ENCODE measurements around the gene FBXL7.

The FBXL7 gene

GRCh38 chr5:15502208-15502607 lies 2.2 kb downstream of the FBXL7 start:
- DNase-seq = no peak

- no peak for DNase-seq
These were observed 6.2 kb downstream of the FBXL7 start for GRCh38 chr5:15506146-15506545.

GRCh38 chr5:15506897-15507296 lies 6.9 kb downstream of the FBXL7 start:
- no peak for DNase-seq

GRCh38 chr5:15510092-15510491 lies 10.1 kb downstream of the FBXL7 start:
- no peak for DNase-seq

DNA sequence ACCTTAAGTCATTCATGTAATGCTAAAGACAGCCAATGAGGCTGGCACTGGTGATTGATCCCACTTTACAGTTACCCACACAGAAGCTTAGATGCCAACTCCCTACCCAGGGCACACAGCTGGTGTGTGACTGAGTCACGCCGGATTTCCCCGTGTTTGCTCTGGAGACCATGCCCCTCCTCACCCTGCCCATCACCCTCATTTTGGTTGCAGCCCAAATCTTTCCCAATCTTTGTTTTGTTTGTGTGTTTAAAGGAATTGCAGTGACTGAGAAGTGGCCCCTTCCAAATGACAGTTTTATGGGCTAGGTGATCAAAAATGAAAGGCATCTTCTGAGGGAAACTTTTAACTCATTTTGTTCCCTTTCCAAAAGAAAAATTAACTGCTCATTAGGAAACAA lies 10.9 kb downstream of the FBXL7 start:
- DNase-seq = no peak

DNA sequence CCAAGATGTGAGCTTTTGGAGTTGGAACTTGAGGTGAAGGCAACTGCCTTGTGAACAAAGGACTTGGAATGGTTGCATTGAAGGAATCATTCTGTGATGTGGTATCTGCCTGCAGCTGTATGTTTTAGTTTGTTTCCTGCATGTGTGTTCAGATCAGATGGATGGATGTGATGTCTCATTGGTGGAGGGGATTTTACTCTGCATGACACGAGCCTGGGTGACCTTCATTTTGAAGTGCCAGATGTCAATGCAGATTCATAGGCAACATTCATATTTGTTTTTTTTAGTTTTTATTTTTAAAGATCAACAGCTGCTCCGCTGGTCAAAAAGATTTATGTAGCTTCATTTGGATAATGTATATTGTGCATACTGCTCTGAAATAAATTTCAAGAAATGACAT lies 13.5 kb downstream of the FBXL7 start:
- DNase-seq = no peak

GRCh38 chr5:15513911-15514310 lies 13.9 kb downstream of the FBXL7 start:
- no peak for DNase-seq

- DNase-seq = no peak
These were observed 15.2 kb downstream of the FBXL7 start for GRCh38 chr5:15515229-15515628.

GRCh38 chr5:15516486-15516885 lies 16.5 kb downstream of the FBXL7 start:
- no peak for DNase-seq

DNA sequence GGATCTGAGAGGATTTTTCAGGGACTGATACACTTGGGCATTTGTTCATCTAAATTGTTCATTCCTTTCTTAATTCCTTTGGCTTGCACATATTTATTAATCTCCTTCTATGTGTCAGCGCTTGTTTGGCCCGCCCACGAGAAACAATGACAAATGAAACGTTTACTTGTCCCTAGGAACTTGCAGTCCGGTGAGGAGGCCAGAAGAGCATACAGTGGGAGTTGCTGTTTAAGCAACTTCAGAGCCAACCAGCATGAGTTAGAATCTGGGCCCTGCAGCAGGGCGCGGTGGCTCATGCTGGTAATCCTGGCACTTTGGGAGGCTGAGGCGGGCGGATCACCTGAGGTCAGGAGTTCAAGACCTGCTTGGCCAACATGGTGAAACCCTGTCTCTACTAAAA lies 18.8 kb downstream of the FBXL7 start:
- DNase-seq = no peak

GRCh38 chr5:15520856-15521255 lies 20.9 kb downstream of the FBXL7 start:
- no peak for DNase-seq

- no peak for DNase-seq
These were observed 21.6 kb downstream of the FBXL7 start for GRCh38 chr5:15521381-15522186.

DNA sequence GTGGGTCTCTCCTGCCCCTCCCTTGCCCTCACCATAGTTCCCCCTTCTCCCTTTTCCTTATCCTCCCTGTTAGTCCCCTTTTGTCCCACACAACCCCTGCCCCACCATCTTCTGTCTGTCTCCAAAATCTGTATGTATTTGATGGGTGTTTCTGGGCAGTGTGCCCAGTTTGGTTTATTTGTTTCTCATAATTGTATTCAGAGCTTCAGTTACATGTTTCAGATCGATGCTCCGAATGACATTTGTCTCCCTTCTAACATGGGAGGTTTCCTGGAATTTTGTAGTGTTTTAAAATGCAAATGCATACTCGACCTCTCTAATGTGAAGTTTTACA lies 22.2 kb downstream of the FBXL7 start:
- no peak for DNase-seq

GRCh38 chr5:15524712-15525111 lies 24.7 kb downstream of the FBXL7 start:
- no peak for DNase-seq

DNA sequence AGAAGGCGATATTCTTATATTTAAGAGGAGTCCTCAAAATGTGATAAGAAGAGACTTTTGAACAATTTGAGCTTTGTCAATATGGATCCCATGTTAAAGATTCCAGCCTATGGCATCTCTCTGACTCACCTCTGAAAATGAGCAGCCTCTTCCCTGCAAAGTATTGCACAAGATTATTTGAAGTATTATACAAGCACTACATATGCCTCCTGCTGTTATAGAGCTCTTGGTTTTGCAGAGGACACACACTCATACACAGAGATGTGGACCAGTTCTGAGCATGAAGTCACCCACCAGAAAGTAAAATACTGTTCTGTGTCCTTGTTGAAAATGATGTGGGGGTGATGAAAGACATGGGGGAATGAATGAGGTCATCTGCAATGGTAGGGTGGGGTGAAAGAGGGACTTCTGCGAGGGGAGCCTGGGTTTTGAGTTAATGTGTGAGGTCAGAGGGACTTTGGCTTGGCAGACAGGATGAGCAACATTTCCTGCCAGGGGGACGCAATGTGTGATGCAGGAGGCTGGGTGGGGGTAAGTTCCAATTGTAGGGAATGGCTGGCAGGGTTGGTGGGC lies 25.8 kb downstream of the FBXL7 start:
- no peak for DNase-seq

DNA sequence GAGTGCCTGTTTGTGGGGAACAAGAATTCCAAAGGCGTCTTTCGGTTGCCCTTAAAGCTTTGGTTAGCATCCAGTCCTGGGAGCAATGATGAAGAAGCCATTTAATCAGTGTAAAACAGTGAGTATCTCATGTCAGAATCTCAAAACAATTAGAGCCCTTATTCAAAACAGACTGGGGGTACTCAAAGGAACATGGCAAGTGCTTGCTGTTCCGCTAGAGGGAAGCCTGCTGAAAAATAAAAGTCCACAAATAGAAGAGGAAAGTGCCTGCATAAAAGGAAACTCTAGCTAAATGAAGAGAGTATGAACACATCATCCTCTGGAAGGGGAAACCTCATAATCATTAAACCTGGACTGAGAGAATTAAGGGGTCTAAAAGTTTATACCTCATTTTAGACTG lies 26.4 kb downstream of the FBXL7 start:
- no peak for DNase-seq

DNA sequence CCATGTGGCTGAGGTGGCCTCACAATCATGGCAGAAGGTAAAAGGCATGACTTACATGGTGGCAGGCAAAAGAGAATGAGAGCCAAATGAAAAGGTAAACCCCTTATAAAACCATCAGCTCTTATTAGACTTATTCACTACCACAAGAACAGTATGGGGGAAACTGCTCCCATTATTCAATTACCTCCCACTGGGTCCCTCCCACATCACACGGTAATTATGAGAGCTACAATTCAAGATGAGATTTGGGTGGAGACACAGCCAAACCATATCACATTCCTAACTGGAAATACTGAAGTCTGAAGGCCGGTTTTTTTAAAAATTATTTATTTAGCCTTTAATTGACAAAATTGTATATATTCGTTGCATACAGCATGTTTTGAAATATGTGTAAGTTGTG lies 28.5 kb downstream of the FBXL7 start:
- no peak for DNase-seq

DNA sequence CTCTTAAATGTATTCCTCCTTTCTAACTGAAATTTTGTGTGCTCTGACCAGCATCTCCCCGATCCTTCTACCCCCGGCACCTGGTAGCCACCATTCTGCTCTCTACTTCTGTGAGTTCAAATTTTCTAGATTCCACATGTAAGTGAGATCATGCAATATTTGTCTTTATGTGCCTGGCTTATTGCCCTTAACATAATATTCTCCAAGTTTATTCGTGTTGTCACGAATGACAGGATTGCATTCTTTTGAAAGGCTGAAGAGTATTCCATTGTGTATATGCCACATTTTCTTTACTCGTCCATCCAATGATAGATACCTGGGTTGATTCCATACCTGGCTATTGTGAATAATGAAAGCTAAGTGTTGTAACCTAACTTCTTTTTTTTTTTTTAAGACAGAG lies 29.0 kb downstream of the FBXL7 start:
- DNase-seq = no peak

DNA sequence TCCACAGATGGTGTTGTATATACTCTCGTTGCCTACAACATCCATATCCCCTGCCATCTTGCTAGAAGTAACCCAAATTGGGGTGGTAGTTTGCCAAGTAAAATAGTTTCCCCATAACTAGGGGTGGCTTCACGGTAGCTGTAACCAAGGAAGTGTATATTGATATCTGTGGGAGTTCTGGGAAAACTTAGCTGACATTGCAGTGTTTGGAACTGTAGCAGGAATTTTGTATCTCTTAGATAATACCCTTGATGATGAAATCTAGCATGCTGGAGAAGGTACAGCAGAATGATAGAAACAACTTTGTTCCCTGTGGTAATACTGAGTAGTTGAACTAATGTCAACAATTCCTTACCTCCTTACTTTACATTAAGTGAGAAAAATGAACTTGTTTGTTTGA lies 29.8 kb downstream of the FBXL7 start:
- DNase-seq = no peak

GRCh38 chr5:15533129-15533893 lies 33.3 kb downstream of the FBXL7 start:
- DNase-seq = no peak

DNA sequence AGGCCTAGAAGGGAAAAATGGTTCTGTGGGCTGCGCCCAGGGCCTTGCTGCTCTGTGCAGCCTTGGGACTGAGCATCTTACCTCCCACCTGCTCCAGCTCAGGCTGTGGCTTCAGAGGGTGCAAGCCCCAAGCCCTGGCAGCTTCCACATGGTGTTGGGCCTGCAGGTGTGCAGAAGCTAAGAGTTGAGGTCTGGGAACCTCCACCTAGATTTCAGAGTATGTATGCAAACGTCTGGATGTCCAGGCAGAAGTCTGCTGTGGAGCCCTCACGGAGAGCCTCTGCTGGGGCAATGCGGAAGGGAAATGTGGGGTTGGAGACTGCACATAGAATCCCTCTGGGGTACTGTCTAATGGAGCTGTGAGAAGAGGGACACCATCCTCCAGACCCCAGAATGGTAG lies 36.0 kb downstream of the FBXL7 start:
- DNase-seq = no peak

GRCh38 chr5:15538516-15538915 lies 38.5 kb downstream of the FBXL7 start:
- no peak for DNase-seq

DNA sequence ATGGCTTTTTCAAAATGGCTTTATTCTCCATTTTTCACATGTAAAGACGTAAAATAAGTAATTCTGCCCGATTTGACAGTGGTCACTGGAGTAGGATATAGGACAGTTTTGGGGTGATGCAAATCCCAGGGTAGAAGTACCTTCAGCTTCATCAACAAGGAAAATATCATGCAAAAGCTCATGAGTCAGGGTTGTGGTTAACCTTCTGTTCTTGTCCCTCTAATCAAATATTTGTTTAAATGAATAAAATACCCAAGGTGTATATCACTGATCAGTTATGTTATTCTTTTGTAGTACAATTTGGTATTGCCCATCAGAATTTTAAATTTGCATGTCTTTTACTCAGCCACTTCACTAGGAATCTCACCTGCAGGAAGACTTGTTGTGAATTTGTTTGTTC lies 40.0 kb downstream of the FBXL7 start:
- no peak for DNase-seq

DNA sequence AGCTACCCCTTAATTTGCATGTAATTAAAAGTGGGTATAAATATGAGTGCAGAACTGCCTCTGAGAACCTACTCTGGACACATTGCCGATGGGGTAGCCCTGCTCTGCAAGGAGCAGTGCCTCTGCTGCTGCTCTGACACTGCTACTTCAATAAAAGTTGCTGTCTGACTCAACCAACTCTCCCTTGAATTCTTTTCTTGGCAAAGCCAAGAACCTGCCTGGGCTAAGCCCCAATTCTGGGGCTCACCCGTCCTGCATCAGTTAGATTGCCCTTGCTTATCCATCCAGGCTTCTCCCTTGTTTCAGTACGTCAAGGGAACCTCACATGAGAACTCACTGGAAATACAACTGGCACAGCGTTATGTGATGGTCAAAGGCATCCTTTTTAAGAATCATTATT lies 44.1 kb downstream of the FBXL7 start:
- no peak for DNase-seq

Data from CD4-positive, alpha-beta T cell treated with Interferon gamma for 1 hour (primary cell).